Fibroblast of skin of left quadriceps (primary cell): Measurements from ENCODE around the gene AKAP13.

Experiments
- DNase-seq, 2 experiments: peaks; one replicate each; pipeline ENCODE4 v3.0.0-alpha.2; 2013; ENCODE audit warnings: low read depth in 2 of 2

AKAP13 gene

DNA sequence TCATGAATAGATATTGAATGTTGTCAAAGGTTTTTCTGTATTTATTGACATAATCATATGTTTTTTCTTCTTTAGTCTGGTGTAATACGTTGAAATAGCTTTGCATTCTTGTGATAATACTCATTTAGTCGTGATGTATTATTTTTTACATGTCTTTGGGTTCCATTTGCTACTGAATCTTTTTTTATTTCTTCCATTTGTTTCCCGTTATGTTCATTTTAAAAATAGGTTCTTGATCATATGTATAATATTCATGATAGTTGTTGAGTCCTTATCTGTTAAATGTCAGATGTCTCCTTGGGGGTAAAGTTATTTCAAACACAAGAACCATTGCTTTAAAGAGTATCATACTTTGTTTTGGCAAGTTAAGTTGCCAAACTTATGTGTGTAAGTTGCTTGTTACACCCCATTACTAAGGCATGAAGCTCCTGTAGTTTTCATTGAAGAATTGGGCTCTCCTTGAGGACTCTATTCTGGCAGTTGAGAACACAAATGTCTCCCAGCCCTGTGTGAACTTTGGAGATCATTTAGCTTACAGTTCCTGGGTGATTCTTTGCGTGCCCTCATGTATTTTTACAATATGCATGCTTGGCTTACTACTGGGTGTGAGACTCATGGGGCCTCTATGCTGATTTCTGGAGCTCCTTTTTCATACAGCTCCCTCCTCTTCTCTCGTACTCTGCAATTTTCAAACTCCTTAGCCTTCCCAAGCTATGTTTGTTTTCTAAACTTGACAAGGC is 8.3 kb downstream of the AKAP13 start:
- DNase-seq = peak in 1 of 2 experiments; percentile 37

- DNase-seq = no peak
These were observed 8.9 kb downstream of the AKAP13 start for GRCh38 chr15:85389306-85389650.

DNA sequence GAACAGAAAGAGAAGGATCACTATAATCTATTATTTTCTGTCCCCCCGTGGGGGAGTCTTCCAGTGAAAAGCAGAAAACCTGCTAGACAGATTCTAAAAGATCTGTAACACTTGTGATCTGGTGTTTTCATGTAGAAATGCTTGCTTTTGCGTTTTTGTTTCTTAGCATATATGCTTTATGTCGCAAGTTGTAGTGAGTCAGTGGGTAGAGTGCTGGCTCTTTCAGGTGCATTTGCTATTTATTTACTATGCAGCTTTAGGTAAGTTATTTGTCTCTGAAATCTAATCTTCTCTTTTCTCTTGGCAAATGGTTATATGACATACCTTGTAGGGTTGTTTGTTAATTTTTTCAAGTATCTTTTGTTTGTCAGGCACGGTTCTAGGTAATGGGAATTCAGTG is 9.4 kb downstream of the AKAP13 start:
- no peak for DNase-seq

DNA sequence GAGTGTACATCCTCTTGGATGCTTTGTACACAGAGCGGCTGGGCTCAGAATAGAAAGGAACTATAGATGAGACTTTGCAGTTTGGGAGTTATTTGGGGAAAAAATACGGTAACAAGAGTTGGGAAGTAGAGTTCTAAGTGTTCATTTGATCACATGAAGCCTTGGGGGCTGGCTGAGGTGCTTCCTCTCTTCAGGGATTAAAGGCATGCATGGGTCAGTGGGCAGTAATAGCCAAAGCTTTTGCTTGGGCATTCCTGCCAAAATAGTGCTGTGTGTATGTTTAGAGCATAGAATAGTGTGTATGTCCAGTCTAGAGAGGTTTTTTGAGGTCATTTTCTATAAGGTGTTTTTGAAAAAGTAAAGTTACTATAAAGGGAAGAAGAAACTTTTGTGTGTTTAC is 12.8 kb downstream of the AKAP13 start:
- no peak for DNase-seq

- no peak for DNase-seq
These were observed 14.3 kb downstream of the AKAP13 start for GRCh38 chr15:85394554-85395333.

DNA sequence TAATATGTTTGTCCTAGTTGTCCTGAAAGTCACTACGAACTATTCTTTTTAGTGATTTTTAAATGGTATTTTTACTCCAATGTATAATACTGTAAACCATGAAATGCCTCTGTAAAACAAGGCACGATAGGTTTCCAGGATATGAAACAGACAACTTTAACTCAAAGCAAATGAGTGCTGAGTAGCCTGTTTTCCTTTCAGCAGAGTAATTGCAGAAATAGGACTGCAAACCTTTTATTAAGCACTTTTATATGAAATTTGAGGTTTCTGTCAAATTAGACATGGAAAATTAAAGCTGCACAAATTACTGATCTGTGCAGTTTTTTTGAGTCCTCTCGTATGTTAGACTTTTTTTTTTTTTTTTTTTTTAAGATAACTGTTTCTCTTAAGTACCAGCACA is 16.2 kb downstream of the AKAP13 start:
- no peak for DNase-seq

DNA sequence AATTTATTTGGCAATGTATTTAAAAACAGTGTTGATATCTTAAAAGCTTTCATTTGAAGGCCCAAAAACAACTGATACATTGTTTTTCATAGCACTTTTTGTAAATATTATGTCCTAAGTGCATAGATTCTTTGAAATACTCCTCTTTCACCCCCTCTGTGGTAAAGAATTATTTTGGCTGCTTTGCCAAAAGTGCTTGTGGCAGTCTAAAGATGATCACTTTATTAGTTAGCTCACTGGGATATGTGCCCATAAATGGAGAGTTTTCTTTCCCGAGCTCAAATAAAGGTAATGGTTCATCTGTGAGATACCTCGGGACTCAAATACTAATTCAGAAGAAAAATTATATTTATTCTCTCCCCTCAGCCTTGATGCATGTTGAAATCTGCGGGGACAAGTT is 16.7 kb downstream of the AKAP13 start:
- no peak for DNase-seq

GRCh38 chr15:85397926-85398325 is 17.5 kb downstream of the AKAP13 start:
- no peak for DNase-seq

DNA sequence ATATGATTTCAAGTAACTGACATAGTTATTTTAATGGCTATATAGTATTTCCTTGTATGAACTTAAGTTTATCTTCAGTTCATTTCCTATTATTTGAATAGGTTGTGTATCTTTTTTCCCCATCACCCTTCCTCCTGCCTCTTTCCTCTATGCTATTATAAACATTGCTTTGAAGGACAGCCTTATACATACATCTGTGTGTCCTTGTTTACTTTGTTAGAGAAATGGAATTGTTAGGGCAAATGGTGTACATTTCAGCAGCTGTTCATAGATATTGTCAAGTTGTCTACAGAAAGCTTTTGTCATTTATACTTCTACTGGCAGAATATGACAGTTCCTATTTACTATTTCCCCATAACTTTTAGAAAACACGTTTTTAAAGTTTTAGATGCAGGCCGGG is 18.4 kb downstream of the AKAP13 start:
- DNase-seq = no peak

DNA sequence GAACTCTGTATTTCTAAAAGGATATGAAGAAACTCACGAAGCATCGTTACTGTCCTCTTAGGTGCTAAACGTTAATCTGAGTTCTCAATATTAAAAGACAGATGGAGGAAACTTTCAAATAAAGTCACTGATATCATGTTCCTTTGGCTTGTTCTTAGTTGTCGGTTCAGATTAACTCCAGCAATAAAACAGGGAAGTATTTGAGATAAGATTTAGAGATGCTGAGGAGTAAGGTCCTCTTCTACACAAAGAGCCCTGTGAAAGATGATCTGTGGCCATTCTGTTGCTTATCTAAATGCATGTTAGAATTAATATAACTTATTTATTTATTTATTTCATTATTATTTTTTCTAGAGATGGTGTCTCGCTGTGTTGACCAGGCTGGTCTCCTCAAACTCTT is 19.2 kb downstream of the AKAP13 start:
- DNase-seq = no peak

GRCh38 chr15:85400606-85401005 is 20.2 kb downstream of the AKAP13 start:
- no peak for DNase-seq

- DNase-seq = no peak
These were observed 20.8 kb downstream of the AKAP13 start for GRCh38 chr15:85401108-85401774.

DNA sequence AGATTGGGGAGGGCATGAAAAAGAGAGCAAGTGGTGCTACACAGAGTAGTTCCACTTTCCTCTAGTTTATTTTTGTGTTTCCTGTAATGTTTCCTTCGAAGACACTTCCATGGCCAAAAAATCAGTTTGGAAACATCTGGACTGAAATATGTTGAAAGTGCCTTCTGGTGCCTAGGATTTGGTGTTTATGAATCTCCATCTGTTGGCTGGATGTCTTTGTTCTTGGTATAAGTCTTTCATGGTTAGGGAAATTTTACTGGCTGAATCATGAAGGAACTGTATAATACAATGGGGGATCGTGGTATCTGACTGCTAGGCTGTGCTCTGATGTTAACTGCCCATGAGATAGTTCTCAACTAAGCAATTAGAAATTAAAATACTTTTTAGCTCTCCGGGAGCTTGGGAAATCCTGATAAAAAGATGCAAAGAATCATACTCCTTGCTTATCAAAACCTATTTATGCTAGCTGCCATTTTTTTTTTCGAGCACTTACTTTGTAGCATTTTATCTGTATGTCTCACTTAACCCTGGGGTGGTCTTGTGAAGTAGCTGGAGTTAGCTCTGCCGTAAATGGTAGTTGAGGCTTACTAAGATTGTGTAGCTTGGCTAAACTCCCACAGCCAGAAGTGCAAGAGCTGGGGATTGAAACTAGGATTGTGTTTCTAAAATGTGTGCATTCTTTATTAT is 21.9 kb downstream of the AKAP13 start:
- no peak for DNase-seq

DNA sequence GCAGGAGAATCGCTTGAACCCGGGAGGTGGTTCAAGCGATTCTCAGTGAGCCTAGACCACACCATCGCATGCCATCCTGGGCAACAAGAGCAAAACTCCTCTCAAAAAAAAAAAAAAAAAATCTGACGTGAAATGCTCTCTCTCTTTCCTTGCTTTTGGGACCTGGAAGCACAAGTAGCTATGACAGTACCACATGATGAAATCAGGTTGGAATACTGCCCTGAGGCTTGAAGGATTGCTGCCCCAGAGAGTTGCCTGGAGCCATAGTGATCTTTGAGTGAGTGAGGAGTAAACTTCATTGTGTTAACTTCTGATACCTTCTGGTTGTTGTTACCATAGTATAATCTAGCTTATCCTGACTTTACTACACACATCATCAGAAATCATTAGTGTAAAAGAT is 23.3 kb downstream of the AKAP13 start:
- no peak for DNase-seq

- DNase-seq = no peak
These were observed 23.9 kb downstream of the AKAP13 start for GRCh38 chr15:85404176-85404917.

- DNase-seq = no peak
These were observed 24.8 kb downstream of the AKAP13 start for GRCh38 chr15:85404918-85405866.

DNA sequence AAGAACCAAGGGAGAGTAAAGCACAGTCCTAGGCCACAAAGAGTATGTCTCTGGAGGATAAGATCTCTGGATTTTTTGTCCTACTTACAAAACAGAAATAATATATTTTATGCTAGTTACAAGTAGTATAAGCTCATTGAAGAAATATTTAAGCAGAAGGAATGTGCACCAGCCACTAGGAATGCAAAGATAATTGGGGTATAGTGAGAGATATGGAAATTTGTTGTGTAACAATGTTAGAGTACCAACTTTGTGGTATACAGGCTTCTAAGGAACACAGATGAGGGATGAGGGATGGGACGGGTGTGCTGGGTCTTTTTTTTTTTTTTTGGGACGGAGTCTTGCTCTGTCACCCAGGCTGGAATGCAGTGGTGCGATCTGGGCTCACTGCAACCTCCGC is 26.5 kb downstream of the AKAP13 start:
- DNase-seq = peak; percentile 67

DNA sequence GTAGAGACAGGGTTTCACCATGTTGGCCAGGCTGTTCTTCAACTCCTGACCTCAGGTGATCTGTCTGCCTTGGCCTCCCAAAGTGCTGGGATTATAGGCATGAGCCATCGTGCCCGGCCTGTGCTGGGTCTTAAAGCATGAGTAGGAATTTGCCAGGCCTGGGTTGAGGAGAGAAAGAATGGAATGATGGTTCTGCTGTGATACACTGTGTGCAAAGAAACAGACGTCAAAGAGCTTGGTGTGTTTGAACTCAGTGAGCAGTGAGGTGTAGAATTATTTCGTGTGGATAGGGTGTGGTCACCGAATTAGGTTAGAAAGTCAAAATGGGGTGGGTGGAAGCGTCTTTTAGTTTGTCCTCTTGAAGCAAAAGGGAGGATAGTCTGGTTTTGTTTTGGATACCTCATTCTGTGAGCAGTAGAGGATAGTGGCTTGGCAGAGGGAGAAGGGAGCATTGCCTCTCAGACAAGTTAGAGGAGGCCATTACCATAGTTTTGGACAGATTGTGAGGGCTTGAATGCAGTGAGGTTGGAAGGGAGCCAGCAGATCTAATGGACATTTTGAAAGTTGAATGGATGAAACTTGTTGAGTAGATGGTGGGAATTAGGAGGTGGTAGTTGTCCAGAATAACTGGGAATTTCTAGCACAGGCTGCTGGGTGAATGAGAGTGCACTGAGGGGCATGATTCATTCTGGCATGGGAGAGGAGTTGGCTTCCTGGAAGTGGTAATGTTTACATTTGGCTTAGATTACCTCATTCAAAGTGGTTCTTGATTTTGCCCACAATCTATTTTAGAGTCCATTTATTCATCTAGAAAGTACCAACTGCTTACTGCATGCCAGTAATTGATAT is 27.2 kb downstream of the AKAP13 start:
- peak in 1 of 2 experiments; percentile 41 for DNase-seq

- no peak for DNase-seq
These were observed 27.9 kb downstream of the AKAP13 start for GRCh38 chr15:85408270-85408746.
